ENCODE measurements around the gene NT5DC3. TPM values are rescaled to one million over a fixed set of nuclear protein-coding genes. Genes with fewer than 3 reads are reported as not detected.

The NT5DC3 gene
- total RNA-seq, 1 experiment from 2014 or later: 9.0 TPM

- no peak for DNase-seq (ENCODE audit: low spot score)
Observed at GRCh38 chr12:103785243-103786031, 55.6 kb downstream of the NT5DC3 start.

DNA sequence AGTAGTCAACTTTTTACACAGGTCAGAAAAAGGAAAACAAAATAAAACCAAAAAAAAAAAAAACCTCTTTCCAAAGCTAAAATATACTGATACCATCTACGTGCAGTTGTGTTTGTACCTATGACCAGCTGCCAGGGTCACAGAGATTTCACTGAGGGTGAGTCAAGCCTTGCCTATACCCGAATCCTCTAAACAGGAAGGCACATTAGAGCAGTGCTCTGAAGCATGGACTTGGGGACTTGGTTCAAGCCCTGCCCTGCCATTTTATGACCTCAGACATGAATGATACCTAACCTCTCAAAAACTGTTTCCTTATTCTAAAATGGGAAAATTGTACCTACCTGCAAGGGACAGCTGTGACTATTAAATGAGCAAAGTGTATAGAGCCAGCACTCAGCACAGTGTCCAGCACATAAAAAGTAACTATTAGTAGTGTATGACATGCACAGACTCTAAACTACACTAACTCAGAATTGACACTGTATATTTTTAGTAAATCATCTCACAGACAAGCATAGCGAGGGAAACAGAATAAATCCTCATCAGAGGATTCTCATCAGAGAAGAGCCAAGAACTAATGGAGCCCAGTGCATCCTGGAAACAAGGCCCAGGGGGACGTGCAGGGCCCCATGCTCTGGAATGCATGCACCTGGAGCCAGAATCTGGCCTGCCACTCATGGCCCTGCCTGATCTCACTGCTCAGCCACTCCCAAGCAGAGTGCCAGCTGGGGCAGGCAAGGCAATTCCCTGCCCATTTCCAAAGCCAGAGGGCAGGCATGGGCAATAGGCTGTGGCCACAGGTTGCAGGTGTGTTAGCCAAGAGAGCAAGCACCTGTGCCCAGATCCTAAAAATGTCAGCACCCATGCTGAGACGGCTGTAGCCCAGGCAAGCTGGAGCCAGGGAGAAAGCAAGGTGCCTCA, 57.0 kb downstream of the NT5DC3 start:
- DNase-seq (ENCODE audit: low spot score): no peak

GRCh38 chr12:103782399-103782798, 58.6 kb downstream of the NT5DC3 start:
- DNase-seq (ENCODE audit: low spot score): no peak

DNA sequence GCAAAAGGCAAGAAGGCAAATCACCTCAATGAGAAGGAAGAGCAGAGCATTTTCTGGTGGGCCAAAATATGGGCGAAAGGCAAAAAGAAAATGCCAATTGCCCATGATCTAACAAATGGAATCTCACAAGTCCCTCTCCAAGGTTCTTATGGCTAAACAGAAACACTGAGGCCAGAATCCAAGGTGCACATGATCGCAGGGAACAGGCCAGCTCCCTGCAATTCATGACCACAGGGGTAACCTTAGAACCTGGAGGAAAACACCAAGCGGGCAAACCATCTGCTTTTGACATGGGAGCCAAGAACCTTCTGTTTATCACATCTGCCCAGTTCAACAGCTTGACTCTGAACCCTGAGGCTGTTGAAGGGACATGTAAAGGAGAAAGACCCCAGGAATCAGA, 60.0 kb downstream of the NT5DC3 start:
- DNase-seq (ENCODE audit: low spot score): no peak

- no peak for DNase-seq (ENCODE audit: low spot score)
Observed at GRCh38 chr12:103780093-103780440, 61.0 kb downstream of the NT5DC3 start.

DNA sequence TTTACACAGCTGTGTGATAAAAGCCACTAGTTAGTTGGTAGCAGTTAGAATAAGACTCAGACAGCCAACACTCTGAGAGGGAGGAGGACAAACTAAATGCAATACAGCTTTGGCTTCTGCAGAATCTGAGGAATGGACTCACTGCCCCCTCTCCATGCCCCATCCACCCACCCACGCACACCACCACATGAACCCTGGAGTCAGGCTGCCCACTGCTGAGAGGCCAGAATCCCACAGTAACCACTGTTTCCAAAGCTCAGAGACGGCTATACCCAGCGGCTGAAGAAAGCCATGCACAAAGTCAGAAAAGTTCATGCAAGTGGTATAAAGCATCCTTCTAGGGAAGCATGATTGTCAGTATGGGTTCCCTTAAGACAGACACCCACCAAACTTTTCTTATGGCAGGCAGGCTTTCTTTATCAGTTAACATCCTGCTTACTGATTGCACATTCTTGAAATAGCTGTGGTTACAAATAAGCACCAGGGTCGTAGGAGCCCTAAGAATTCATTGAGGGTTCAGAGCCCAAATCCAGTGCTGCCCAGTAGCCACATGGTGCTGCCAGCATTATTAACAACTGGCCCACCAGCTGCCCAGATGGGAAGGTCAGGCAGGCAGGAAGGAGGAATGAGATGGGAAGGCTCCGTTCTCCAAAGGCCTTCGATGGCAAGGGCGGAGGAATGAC, 61.5 kb downstream of the NT5DC3 start:
- DNase-seq (ENCODE audit: low spot score): no peak

GRCh38 chr12:103778781-103779180, 62.3 kb downstream of the NT5DC3 start:
- no peak for DNase-seq (ENCODE audit: low spot score)

DNA sequence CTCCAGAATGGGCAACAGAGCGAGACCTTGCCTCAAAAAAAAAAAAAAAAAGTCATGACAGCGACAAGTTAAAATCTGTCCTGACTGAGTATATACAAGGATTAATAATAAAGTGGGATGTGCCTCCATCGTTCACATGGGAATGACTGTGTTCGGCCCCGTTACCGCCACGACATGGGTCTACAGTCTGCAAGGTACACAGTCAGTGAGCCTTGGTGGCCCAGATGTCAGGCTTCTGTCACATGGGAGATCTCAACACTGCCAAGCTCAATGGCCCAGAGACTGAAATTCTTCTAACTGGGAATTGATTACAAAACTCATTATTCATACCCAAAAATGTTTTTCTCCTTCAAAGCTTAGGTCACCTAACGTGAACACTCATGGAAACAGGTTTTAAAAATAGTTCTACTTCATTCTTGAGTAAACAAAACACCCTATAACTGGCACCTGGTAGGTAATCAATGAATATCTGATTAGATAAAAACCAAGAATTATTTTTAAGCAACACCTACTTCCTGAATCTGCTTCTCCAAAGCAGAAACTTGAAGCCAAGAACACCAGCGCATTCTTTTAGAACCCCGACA, 66.0 kb downstream of the NT5DC3 start:
- DNase-seq (ENCODE audit: low spot score): no peak

DNA sequence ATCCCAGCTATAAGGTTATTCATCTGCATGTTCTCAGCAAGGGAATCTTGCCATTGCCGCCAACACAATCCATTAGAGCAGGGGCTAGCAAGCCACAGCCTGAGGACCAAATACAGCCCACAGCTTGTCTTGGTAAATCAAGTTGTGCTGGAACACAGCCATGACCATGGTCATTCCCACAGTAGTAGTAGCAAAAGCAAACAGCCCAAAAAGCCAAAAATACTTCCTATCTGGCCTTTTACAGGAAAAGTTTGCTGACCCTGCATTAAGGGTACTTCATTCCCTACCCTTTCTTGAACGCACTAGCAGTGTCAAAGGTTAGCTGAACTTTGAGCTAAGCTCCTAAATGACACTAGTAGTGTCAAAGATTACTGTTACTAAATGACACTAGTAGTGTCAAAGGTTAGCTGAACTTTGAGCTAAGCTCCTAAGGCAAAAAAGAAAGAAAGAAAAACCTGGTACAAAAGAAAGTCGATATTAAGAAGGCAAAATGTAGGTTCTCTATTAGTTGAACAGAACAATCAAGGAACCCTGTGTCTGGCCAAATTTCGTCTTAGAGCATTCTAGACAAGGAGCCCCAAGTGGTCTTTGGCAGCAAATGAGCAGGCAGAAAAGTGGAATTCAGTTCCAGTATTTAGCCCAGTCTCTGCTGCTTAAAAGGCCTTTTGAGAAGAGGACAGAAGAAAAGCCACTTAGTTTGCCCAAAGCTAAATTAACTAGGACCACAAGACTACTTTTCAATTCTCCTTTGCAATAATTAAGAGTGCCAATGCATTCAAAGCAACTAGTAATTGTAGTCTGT, 67.7 kb downstream of the NT5DC3 start:
- DNase-seq (ENCODE audit: low spot score): no peak

DNA sequence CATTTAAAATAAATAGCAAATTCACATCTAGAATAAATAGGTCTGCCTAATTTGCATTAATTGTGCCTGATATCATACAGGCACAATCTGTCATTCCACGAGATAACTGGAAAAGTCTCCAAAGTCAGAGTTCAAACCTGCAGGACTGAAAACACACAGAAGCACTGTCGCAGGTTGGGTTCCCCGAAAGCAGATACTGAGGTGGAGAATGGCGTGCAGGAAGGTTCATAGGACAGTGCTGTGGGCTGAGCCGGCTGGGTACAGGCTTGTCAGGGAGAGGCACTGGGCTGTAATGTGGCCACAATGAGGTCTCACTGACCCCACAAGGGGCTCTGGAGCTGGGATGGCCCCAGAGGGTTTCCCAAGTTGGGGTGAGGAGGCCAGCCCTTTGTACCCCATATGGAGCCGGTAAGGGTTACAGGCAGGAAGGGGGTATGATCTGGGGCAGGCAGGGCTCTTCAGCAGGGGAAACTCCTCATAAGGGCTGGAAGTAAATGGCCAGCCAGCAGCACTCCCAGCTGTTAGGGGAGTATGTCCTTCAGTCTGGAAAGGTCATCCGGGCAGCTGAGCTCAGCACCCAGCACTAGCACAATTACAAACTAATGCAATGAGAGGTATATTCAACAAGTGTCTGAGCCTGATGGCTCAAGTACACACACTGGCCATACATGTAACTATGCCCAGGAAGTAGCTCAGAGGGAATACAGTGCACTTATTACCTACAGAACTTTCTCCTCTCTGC, 68.5 kb downstream of the NT5DC3 start:
- no peak for DNase-seq (ENCODE audit: low spot score)

- peak; percentile 37 for DNase-seq (ENCODE audit: low spot score)
Observed at GRCh38 chr12:103771466-103771865, 69.6 kb downstream of the NT5DC3 start.

DNA sequence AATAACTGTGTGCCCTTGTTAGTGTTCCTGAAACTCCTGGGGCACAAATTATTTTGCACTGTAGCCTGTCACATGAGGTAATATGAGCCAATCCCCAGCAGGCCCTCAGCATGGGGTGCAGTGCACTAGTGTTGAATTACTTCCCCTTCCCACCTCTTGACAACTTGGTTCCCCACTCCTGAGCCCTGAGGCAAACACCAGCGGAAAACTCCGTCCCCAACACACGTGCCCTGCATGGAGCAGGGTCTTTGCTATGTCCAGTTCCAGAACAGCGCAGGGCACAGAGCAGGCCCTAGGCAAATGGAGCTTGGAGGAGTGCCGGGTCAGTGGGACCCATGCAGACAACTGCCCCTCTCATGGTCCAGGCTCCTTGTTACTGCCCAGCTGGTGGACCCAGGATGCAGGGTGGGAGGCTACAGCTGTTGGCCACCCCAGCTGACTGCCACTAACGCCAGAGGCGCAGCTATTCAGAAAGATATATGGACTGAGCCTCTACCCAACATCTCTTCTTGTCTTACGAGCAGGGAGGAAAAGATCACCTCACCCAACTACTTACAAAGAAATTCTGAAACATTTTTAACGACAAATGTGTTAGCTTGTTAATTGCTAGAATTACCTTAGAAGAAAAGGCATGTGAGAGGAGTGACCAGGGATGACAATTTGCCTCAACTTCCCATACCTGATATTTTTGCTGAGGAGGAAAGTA, 71.6 kb downstream of the NT5DC3 start:
- DNase-seq (ENCODE audit: low spot score): no peak

DNA sequence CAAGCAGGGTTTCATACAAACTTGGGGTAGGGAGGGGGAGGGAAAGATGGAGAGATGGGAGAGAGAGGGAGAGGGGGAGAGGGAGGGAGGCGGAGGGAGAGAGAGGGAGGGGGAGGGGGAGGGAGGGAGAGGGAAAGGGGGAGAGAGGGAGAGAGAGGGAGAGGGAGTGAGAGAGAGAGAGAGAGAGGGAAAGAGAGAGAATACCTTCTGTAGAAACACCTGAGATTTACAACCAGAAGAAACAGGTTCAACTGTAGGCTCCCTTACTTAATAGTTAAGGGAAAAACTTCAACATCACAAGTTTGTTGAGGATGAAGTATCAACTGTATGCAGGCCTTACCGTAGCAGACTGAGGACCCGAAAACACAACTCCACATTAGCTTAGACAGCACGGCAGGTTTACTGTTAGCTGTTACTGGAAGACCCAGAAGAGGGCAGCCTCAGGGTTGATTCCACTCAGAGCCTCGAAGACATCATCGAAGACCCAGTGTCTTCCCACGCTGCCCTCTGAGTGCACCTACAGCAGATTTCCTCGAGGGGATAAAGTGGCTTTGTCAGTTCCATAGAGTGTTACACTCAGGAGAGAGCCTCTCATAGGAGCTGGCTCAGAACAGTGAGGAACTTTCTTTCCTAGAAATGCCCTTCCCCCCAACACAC, 72.4 kb downstream of the NT5DC3 start:
- peak; percentile 19 for DNase-seq (ENCODE audit: low spot score)

GRCh38 chr12:103766028-103766427, 75.0 kb downstream of the NT5DC3 start:
- no peak for DNase-seq (ENCODE audit: low spot score)

DNA sequence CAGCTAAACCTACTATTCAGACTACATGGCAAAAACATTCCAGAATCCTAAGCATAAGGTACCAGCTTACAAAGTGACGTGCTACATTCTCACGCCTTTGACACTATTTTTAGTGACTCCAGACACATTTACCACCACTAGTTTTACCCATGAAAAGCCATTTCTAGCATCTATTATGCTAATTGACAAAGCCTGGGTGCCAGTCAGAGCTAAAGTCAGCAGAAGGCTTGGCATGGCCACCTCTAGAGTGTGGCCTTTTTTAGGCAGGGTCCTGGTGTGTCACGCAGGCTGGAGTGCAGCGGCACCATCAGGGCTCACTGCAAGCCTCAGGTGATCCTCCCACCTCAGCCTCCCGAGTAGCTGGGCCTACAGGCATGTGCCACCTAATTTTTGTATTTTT, 75.7 kb downstream of the NT5DC3 start:
- DNase-seq (ENCODE audit: low spot score): no peak

GRCh38 chr12:103762473-103762872, 78.6 kb downstream of the NT5DC3 start:
- DNase-seq (ENCODE audit: low spot score): no peak

GRCh38 chr12:103758310-103759089, 82.5 kb downstream of the NT5DC3 start:
- DNase-seq (ENCODE audit: low spot score): no peak

DNA sequence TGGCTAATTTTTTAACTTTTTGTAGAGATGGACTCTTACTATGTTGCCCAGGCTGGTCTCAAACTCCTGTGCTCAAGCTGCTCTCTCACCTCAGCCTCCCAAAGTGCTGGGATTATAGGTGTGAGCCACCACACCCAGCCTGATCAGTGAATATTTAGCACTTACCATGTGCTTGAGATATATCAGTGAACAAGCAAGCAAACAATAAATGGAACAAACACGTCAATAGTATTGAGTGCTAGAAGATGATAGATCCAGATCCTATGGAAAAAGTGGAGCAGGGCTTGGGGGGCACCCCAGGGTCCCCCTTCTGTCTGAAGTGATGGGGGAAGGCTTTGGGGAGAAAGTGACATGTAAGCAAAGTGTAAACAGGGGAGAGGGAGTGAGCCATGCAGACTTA, 83.8 kb downstream of the NT5DC3 start:
- no peak for DNase-seq (ENCODE audit: low spot score)

All from HT-29 (cell line).